ENCODE data around the gene ANGEL1. TPM values are rescaled to one million over a fixed set of nuclear protein-coding genes. Genes with fewer than 3 reads are reported as not detected.

The ANGEL1 gene
- total RNA-seq, 1 donor from 2014 or later: 9.6 TPM

GRCh38 chr14:76793324-76793723, 19.4 kb downstream of the ANGEL1 start:
- no peak for TF ChIP-seq CTCF (IDR thresholded peaks at IDR 0.05)
- no peak overlapping the region for H3K4me3 Mint-ChIP-seq (ENCODE audit: unreplicated experiment)
- peaks cover 10% of the 10 kb centered on the region for H3K9me3 Mint-ChIP-seq (ENCODE audit: low read depth)
- H3K27me3 Mint-ChIP-seq (ENCODE audit: low read depth): no peaks in the 10 kb centered on the region
- no peaks in the 10 kb centered on the region for H3K4me1 Mint-ChIP-seq (ENCODE audit: low read depth)
- no peak for DNase-seq (ENCODE audit: low spot score)
- peaks cover 31% of the 10 kb centered on the region for H3K36me3 Mint-ChIP-seq (ENCODE audit: low read depth)
- H3K27ac Mint-ChIP-seq (ENCODE audit: unreplicated experiment): no peak overlapping the region

GRCh38 chr14:76792422-76792821, 20.3 kb downstream of the ANGEL1 start:
- Mint-ChIP-seq H3K36me3 (ENCODE audit: low read depth) (peaks cover 29% of the 10 kb centered on the region), H3K9me3 (ENCODE audit: low read depth) (peaks cover 10% of the 10 kb centered on the region), H3K4me1 (ENCODE audit: low read depth) (no peaks in the 10 kb centered on the region), H3K4me3 (ENCODE audit: unreplicated experiment) (no peak overlapping the region), H3K27ac (ENCODE audit: unreplicated experiment) (no peak overlapping the region), H3K27me3 (ENCODE audit: low read depth) (no peaks in the 10 kb centered on the region)
- no peak for DNase-seq (ENCODE audit: low spot score)
- TF ChIP-seq CTCF (IDR thresholded peaks at IDR 0.05): no peak

DNA sequence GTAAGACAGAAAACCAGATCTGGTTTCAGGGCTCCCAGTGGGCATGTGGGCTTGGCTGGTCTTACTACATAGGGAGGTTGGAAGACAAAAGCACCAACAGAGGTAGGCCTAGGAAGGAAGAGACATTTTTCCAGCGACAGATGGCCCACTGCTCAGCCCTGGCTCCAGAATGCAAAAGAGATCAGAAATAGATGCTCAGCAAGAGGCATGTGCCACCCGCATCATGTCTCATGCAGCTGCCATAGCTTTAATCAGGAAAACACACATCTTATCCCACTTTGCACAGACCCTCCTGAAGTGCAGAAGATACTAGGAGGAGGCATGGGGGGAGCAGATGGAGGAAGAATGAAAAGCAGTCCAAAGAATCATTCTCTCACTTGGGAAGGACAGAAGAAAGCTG, 26.1 kb downstream of the ANGEL1 start:
- Mint-ChIP-seq H3K27ac (ENCODE audit: unreplicated experiment) (no peak overlapping the region), H3K9me3 (ENCODE audit: low read depth) (peaks cover under 1% of the 10 kb centered on the region), H3K27me3 (ENCODE audit: low read depth) (no peaks in the 10 kb centered on the region), H3K4me3 (ENCODE audit: unreplicated experiment) (no peak overlapping the region), H3K4me1 (ENCODE audit: low read depth) (peaks cover 23% of the 10 kb centered on the region), H3K36me3 (ENCODE audit: low read depth) (peaks cover 17% of the 10 kb centered on the region)
- DNase-seq (ENCODE audit: low spot score): no peak
- no peak for TF ChIP-seq CTCF (IDR thresholded peaks at IDR 0.05)

- no peaks in the 10 kb centered on the region for H3K27me3 Mint-ChIP-seq (ENCODE audit: low read depth)
- peak overlapping the region; percentile 19 for H3K27ac Mint-ChIP-seq (ENCODE audit: unreplicated experiment)
These were observed 27.8 kb downstream of the ANGEL1 start for GRCh38 chr14:76784881-76785280.

GRCh38 chr14:76784266-76784874, 28.3 kb downstream of the ANGEL1 start:
- no peaks in the 10 kb centered on the region for H3K27me3 Mint-ChIP-seq (ENCODE audit: low read depth)
- H3K27ac Mint-ChIP-seq (ENCODE audit: unreplicated experiment): no peak overlapping the region
- DNase-seq (ENCODE audit: low spot score): no peak
- peaks cover 9% of the 10 kb centered on the region for H3K36me3 Mint-ChIP-seq (ENCODE audit: low read depth)
- peaks cover 34% of the 10 kb centered on the region for H3K4me1 Mint-ChIP-seq (ENCODE audit: low read depth)
- H3K9me3 Mint-ChIP-seq (ENCODE audit: low read depth): no peaks in the 10 kb centered on the region
- no peak for TF ChIP-seq CTCF (IDR thresholded peaks at IDR 0.05)
- H3K4me3 Mint-ChIP-seq (ENCODE audit: unreplicated experiment): no peak overlapping the region

More at GRCh38 chr14:76784881-76785280, 27.8 kb downstream of the ANGEL1 start:
- no peak for DNase-seq (ENCODE audit: low spot score)
- Mint-ChIP-seq H3K36me3 (ENCODE audit: low read depth) (peaks cover 9% of the 10 kb centered on the region), H3K4me3 (ENCODE audit: unreplicated experiment) (no peak overlapping the region), H3K4me1 (ENCODE audit: low read depth) (peaks cover 34% of the 10 kb centered on the region), H3K9me3 (ENCODE audit: low read depth) (no peaks in the 10 kb centered on the region)
- peak; percentile 87 for TF ChIP-seq CTCF (IDR thresholded peaks at IDR 0.05)

Measured in chondrocyte (in vitro differentiated cells).